CD4-positive, alpha-beta T cell treated with Interleukin-15 for 4 hours (primary cell): ENCODE measurements around the gene PNPT1.

ENCODE experiments used
- DNase-seq: peaks from one replicate; pipeline ENCODE4 v3.0.0-alpha.2; 2020; ENCODE audit warnings: low spot score

Gene PNPT1

GRCh38 chr2:55668956-55669355, 24.7 kb downstream of the PNPT1 start:
- no peak for DNase-seq

DNA sequence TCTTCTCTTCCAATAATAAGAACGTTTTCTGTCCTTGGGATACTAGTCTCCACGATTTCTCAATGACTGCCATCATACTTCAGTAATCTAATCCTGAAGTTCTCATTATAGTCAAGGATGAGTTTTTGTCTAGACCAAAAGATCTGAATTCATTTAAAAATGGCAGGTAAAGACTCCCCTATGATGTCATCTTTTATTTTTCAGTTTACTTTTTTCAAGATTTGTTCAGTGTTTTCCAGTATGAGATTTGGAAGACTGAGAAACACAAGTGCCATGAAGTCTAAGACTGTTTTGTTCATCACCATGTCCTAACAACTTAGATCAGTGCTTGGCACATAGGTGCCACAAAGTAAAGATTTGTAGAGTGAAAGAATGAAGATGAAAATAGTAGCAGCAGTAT, 40.4 kb downstream of the PNPT1 start:
- no peak for DNase-seq

- no peak for DNase-seq
Measured at GRCh38 chr2:55649211-55649610, 44.4 kb downstream of the PNPT1 start.

- no peak for DNase-seq
Measured at GRCh38 chr2:55636831-55637230, 56.8 kb downstream of the PNPT1 start.

DNA sequence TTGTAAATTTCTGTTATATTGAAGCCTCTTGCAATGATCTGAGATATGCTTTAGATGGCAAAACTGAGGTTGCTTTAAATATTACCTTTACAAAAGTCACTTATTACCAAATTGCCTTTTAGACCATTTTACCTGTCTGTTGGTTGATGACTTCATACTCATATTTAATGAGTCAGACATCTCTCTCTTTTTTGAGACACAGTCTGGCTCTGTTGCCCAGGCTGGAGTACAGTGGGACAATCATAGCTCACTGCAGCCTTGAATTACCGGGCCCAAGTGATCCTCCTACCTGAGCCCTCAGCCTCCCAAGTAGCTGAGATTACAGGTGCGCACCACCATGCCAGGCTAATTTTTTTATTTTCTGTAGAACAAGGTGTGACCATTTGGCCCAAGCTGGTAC, 64.7 kb downstream of the PNPT1 start:
- DNase-seq = no peak

DNA sequence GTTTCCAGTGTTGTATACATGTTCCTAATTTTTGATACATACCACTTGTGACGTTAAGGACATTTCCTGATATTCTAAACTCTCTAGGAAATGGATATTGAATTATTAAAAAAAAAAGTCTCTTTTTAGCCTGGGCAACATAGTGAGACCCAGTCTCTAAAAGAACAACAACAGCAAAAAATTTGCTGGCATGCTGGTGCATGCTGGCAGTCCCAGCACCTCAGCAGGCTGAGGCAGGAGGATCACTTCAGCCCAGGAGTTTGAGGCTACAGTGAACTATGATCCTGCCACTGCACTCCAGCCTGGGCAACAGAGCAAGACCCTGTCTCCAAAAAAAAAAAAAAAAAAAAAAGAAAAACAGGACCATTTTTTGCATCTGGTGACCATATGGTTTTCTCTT, 65.7 kb downstream of the PNPT1 start:
- DNase-seq = no peak

DNA sequence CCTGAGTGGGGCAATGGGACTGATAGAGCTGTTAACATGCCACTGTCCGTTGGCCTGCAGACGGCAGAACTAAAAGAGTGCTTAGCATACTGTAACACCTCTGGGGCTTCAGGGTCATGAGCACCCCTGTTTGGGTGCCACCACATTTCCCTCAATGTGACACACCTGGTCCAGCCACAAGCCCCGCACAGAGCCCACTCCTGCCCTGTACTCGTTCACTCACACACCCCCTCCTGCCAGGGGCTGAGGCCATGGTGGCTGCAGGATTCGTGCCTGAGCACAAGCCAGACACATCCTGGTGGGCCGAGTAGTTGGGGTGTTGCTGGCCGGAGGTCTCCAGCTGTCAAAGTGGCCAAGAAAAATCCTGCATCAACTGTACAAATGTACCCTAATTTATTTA, 71.8 kb downstream of the PNPT1 start:
- no peak for DNase-seq

DNA sequence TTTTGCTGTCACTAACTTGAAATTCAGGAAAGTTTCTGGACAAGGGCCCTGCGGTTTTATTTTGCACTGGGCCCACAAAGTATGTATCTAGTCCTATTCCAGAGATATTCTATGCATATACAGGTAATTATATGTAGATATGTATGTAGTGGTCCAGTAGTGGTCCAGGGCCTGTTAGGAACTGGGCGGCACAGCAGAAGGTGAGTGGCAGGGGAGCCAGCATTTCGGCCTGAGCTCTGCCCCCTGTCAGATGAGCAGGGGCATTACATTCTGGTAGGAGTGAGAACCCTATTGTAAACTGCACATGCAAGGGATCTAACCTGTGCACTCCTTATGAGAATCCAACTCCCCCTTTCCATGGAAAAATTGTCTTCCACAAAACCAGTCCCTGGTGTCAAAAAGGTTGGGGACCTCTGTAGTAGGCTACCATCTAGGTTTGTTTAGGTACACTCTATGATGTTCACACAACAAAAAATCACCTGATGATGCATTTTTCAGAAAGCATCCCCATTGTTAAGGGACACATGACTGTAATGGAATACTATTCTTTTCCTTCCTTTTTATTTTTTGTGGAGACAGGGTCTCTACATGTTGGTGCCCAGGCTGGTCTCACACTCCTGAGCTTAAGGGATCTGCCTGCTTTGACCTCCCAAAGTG, 73.4 kb downstream of the PNPT1 start:
- DNase-seq = peak; percentile 14

DNA sequence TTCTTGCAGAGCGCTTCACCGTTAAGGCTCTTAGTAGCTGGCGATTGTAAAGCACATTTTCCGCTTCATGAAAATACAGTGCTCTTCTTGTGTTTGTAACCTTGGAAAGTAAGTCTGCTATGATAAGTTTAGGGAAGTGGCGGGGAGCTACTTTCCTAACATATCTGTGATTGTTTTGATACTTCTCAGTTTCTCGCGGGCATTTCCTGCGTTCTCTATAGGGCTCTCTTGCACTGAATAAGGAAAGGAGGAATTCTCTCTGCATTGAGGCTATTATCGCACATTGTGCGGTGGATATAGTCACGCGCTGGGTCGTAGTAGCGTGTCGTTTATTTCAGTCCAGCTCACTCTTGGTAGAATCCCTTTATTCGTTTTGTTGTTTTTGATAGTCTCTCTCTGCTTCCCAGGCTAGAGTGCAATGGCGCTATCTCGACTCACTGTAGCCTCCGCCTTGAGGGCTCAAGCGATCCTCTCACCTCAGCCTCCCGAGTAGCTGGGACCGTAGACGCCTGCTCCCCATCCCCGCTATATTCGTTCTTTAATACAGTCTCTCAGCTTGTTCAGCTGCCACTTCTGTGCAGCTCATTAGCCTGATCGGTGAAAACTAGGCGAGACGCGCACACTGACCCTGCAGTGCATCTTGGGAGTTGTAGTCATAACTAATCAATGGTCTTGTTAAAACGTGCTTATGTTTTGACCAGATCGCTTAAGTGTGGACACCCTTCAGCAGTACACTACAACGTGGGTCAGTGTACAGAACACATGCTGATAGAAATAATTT, 75.2 kb downstream of the PNPT1 start:
- DNase-seq = peak; percentile 56

GRCh38 chr2:55618025-55618274, 75.7 kb downstream of the PNPT1 start:
- DNase-seq = peak; percentile 17

- peak; percentile 99 for DNase-seq
Measured at GRCh38 chr2:55617175-55618024, 76.2 kb downstream of the PNPT1 start, which contains the start of gene PPP4R3B. Gene PPP4R3B, minus strand, starts transcription at chr2:55617622. Its CDS starts 337 bp downstream, at chr2:55617285.

- peak; percentile 45 for DNase-seq
Measured at GRCh38 chr2:55616551-55617174, 77.0 kb downstream of the PNPT1 start.

DNA sequence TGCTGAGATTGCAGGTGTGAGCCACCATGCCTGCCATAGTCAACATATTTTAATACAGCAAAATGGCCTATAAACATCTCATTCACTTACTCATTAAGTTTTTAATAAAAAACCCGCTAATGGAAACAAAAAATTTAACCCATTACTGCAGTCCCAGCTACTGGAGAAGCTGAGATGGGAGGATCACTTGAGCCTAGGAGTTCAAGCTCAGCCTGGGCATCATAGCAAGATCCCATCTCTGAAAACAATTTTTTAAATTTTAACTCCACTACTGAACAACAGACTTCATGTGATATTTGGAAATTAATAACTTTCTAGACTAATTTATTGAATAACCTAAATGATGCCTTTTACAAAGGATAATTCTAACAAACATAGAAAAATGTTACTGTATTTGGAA, 81.6 kb downstream of the PNPT1 start:
- no peak for DNase-seq

DNA sequence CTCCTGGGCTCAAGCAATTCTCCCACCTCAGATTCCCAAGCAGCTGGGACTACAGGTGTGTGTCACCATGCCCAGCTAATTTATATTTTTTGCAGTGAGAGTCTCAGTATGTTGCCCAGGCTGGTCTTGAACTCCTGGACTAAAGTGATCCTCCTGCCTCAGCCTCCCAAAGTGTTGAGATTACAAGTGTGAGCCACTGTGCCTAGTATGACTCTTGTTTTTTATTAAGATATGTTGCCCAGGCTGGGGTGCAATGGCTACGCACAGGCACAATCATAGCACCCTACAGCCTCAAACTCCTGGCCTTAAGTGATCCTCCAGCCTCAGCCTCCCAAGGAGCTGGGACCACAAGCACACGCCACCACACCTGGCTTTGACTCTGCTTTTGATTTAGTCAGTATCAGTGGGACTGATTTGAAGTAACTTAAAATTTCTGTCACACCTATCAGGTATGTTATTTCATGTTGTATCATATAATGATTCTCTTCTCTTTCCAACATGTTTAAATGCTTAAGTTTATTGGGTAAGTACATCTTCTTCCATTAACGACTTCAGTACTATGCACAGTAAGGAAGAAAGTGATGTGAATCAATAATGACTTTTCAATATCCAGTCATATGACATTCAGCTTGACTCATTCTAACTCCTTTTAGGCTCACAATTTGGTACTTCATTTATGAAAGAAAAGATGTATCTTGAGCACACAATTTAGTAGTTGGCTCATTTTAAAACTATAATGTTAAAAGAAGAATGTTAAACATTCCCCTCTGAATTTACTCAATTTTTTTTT, 82.5 kb downstream of the PNPT1 start:
- DNase-seq = no peak

DNA sequence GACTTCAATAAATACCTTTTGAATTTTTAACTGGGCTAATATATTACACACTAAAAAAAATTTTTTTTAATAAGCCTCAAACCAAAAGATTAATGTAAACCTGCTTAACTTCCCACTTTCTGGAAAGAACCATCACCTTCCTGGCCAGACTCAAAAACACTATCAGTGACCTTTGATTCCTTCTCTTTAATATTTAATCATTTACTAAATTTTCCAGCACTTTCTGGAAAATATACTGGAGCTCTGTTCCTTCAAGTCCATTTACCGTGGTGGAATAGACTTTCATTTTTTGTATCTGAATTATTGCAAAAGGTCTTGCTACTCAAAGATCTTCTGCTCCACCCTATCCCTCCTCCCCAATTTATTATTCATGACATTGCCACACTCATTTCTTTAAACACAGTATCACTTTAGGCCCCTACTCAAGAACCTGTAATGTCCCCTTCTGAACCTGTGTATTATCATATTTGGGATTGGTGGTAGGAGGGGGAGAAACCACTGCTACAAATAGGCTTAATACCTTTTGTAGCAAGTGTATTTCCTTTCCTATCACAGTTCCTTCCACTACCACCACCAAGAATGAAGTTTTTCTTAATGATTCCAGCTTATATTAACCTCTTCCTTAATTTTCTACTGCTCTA, 83.6 kb downstream of the PNPT1 start:
- DNase-seq = no peak

- DNase-seq = no peak
Measured at GRCh38 chr2:55609193-55609794, 84.3 kb downstream of the PNPT1 start.

DNA sequence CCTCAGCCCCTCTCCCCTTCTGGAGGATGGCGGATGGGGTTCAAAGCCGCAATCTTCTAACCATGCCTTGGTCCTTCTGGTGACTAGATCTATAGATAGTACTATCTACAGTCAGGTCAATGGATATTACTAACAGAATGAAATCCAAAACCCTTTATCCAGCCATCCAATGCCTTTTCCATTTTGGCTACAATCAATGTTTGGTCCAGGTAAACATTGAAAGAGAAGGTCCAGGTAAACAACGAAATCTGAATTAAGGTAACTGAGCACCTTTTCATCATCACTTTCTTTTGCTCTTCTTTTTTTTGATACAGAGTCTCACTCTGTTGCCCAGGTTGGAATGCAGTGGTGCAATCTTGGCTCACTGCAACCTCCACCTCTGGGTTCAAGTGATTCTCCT, 85.9 kb downstream of the PNPT1 start:
- no peak for DNase-seq

GRCh38 chr2:55604027-55604565, 89.5 kb downstream of the PNPT1 start:
- DNase-seq = no peak

- no peak for DNase-seq
Measured at GRCh38 chr2:55601849-55602248, 91.8 kb downstream of the PNPT1 start.

DNA sequence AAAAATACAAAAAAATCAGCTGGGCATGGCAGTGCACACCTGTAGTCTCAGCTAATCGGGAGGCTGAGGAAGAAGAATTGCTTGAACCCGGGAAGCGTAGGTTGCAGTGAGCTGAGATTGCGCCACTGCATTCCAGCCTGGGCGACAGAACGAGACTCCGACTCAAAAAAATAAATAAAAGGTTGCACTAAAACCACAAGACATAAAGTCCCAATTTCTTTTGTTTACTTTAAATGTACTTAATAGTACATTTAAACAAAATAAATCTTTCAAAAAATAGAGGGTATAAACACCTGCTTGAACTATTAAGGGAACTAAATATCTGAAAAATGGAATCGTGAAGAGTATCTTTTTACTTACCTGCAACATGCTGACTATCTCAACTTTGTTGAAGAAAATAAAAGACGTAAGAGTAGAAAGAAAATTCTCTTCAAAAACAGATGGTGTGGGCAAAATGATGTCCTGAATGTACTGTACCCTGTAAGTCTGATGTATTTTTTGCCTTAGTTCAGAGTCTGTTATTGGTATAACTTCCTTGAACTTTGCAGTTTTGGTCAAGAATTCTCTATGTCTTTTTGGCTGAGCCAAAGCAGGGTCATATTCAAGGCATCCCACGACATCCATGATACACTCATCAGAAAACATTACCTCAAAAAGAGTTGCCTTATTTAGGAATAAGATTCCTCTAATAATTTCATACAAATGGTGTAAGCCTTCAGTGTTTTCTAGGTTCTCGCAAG, 95.4 kb downstream of the PNPT1 start:
- DNase-seq = no peak
